Measurements from ENCODE around the gene PTPMT1. TPM values are rescaled to one million over a fixed set of nuclear protein-coding genes. Genes with fewer than 3 reads are reported as not detected.

Gene PTPMT1
- total RNA-seq, result 100 to 1,000 TPM in 1 of 6 experiments, 10 to 100 TPM in 5; 14.7 to 118 (median 20.5) TPM
- long read RNA-seq, transcript PTPMT1-202 (4 exons, 768 nt), result major isoform, 13 of 15 reads
- long read RNA-seq, partial matches to known transcripts, result 0 of 15 reads
- long read RNA-seq, other reads (novel, unspliced or antisense), result 1 of 15 reads

GRCh38 chr11:47565340-47566148 lies at the start of gene PTPMT1:
Gene PTPMT1, plus strand, starts transcription at chr11:47565599. Its CDS starts 24 bp downstream, at chr11:47565623.
- TF ChIP-seq CTCF (IDR thresholded peaks at IDR 0.05) (no peak), POLR2A (IDR thresholded peaks at IDR 0.05) (peak; percentile 77)
- peaks cover 0 to 12% (median 0%) of the 10 kb centered on the region in 4 donors for H3K4me1 ChIP-seq
- ATAC-seq, result peak; percentile 93 to 95 (median 94)
- WGBS (ENCODE audit: insufficient coverage, low coverage, low lambda C conversion rate, missing lambda C conversion rate), result no CpG with 5 or more reads among the region's 86 CpGs
- no peaks in the 10 kb centered on the region for H3K9me3 ChIP-seq
- H3K36me3 ChIP-seq, result no peaks in the 10 kb centered on the region
- H3K27ac ChIP-seq, result peak within 1 kb of the TSS; percentile 71 to 73 (median 73)
- peak; percentile 76 to 81 (median 80) for DNase-seq
- intact Hi-C loops (cut with DNase I), result no loop called here
- H3K4me3 ChIP-seq, result peak within 1 kb of the TSS; percentile 84 to 97 (median 91)
- no peaks in the 10 kb centered on the region for H3K27me3 ChIP-seq

GRCh38 chr11:47516155-47516554 lies 49.2 kb upstream of the PTPMT1 start:
- 81% methylated on average over 3 of the region's 3 CpGs for WGBS (ENCODE audit: insufficient coverage, low coverage, low lambda C conversion rate, missing lambda C conversion rate)
- Histone ChIP-seq H3K27ac (peak overlapping the region in 1 of 3 donors; percentile 54), H3K27me3 (no peaks in the 10 kb centered on the region), H3K4me3 (no peak overlapping the region), H3K4me1 (peaks cover 0 to 52% (median 19%) of the 10 kb centered on the region in 4 donors), H3K9me3 (no peaks in the 10 kb centered on the region), H3K36me3 (no peaks in the 10 kb centered on the region)
- intact Hi-C loops (cut with DNase I), result no loop called here
- TF ChIP-seq POLR2A (IDR thresholded peaks at IDR 0.05) (no peak), CTCF (IDR thresholded peaks at IDR 0.05) (no peak)
- no peak for ATAC-seq
- no peak for DNase-seq

- Histone ChIP-seq H3K27ac (peak overlapping the region in 1 of 3 donors; percentile 54), H3K4me3 (no peak overlapping the region), H3K4me1 (peaks cover 0 to 52% (median 19%) of the 10 kb centered on the region in 4 donors), H3K9me3 (no peaks in the 10 kb centered on the region), H3K27me3 (no peaks in the 10 kb centered on the region), H3K36me3 (no peaks in the 10 kb centered on the region)
- intact Hi-C loops (cut with DNase I), result no loop called here
- ATAC-seq, result peak; percentile 33 to 64 (median 56)
- 35% methylated on average over 10 of the region's 10 CpGs for WGBS (ENCODE audit: insufficient coverage, low coverage, low lambda C conversion rate, missing lambda C conversion rate)
- DNase-seq, result peak in 1 of 3 donors; percentile 57
- TF ChIP-seq POLR2A (IDR thresholded peaks at IDR 0.05) (no peak), CTCF (IDR thresholded peaks at IDR 0.05) (no peak)
Observed at GRCh38 chr11:47516984-47517853, 48.2 kb upstream of the PTPMT1 start.

GRCh38 chr11:47518212-47518964 lies 47.0 kb upstream of the PTPMT1 start:
- H3K36me3 ChIP-seq, result no peaks in the 10 kb centered on the region
- intact Hi-C loops (cut with DNase I), result no loop called here
- TF ChIP-seq CTCF (IDR thresholded peaks at IDR 0.05) (no peak), POLR2A (IDR thresholded peaks at IDR 0.05) (no peak)
- peaks cover 0 to 48% (median 17%) of the 10 kb centered on the region in 4 donors for H3K4me1 ChIP-seq
- H3K27me3 ChIP-seq, result no peaks in the 10 kb centered on the region
- no peak for DNase-seq
- H3K27ac ChIP-seq, result peak overlapping the region in 1 of 3 donors; percentile 54
- 61% methylated on average over 3 of the region's 3 CpGs for WGBS (ENCODE audit: insufficient coverage, low coverage, low lambda C conversion rate, missing lambda C conversion rate)
- peak in 1 of 4 donors; percentile 3 for ATAC-seq
- H3K9me3 ChIP-seq, result no peaks in the 10 kb centered on the region
- H3K4me3 ChIP-seq, result no peak overlapping the region

Data from right lobe of liver (tissue), 6 donors.